ENCODE results near the gene FLNA. TPM values are rescaled to one million over a fixed set of nuclear protein-coding genes. Genes with fewer than 3 reads are reported as not detected.

Gene FLNA
- total and polyA plus RNA-seq, 2 experiments from 2014 or later, result 1,379 to 2,857 TPM

- no peaks in the 10 kb centered on the region for H4K20me1 ChIP-seq (ENCODE audit: insufficient read depth)
- peaks cover 19% of the 10 kb centered on the region for H3F3A ChIP-seq (ENCODE audit: insufficient read depth)
- no peak overlapping the region for H3K4me2 ChIP-seq (ENCODE audit: unreplicated experiment)
- DNase-seq, result no peak
- TF ChIP-seq EZH2phosphoT487 (IDR thresholded peaks at IDR 0.05; ENCODE audit: insufficient read depth, low read depth), result no peak
- TF ChIP-seq EZH2 (IDR thresholded peaks at IDR 0.05; ENCODE audit: insufficient read depth, poor library complexity, severe bottlenecking), result no peak
- H3K9me3 ChIP-seq (ENCODE audit: low read depth), result no peaks in the 10 kb centered on the region
- H3K4me3 ChIP-seq, result no peak overlapping the region
- no peak overlapping the region for H3K9ac ChIP-seq
- peaks cover 12% of the 10 kb centered on the region; the same call in 1 of the 2 replicates for H3K79me2 ChIP-seq (ENCODE audit: insufficient read depth)
- no peaks in the 10 kb centered on the region for H3K4me1 ChIP-seq (ENCODE audit: insufficient read depth)
- H3K9me2 ChIP-seq (ENCODE audit: insufficient read depth), result no peaks in the 10 kb centered on the region
- no peak overlapping the region for H2AFZ ChIP-seq
- 87 to 97% methylated on average over 3 to 5 of the region's 13 CpGs for WGBS, 2 experiments (ENCODE audit: low coverage in 1 of 2, low lambda C conversion rate in 2 of 2, missing lambda C conversion rate in 2 of 2)
- H3K27ac ChIP-seq, result no peak overlapping the region
- H3K36me3 ChIP-seq (ENCODE audit: low read depth), result peaks cover 16% of the 10 kb centered on the region; the same call in 1 of the 2 replicates
- H3K27me3 ChIP-seq (replicated peaks; ENCODE audit: insufficient read depth), result no peaks in the 10 kb centered on the region
- in situ Hi-C loops (cut with MboI), result no loop called here
These were observed 22.0 kb downstream of the FLNA start for GRCh38 chrX:154352466-154352865.

DNA sequence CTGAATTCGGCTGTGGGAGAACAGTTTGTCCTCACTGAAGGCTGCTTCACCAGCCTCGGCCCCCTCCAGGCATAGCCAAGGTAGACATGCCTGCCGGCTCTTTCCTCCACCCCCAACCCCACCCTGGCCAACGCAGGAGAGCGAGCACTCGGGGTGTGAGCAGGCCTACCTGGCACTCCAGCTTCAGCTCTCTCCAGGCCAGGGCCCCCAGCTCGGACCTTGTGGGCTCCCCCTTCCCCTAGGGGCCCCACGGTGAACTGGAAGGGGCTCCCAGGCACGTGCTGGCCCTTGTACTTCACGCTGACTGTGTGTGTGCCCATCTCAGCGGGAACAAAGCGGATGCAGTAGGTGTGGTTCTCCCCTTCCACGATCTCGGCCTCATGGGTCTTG lies 22.4 kb downstream of the FLNA start:
- Histone ChIP-seq H3K4me2 (ENCODE audit: unreplicated experiment) (no peak overlapping the region), H3K9me2 (ENCODE audit: insufficient read depth) (no peaks in the 10 kb centered on the region), H3K79me2 (ENCODE audit: insufficient read depth) (peaks cover 11% of the 10 kb centered on the region; the same call in 1 of the 2 replicates), H3K4me3 (no peak overlapping the region), H2AFZ (no peak overlapping the region), H3F3A (ENCODE audit: insufficient read depth) (peaks cover 19% of the 10 kb centered on the region), H3K9me3 (ENCODE audit: low read depth) (no peaks in the 10 kb centered on the region), H3K4me1 (ENCODE audit: insufficient read depth) (no peaks in the 10 kb centered on the region), H3K27me3 (replicated peaks; ENCODE audit: insufficient read depth) (no peaks in the 10 kb centered on the region), H3K27ac (no peak overlapping the region), H3K36me3 (ENCODE audit: low read depth) (peaks cover 16% of the 10 kb centered on the region; the same call in 1 of the 2 replicates), H4K20me1 (ENCODE audit: insufficient read depth) (no peaks in the 10 kb centered on the region), H3K9ac (no peak overlapping the region)
- no peak for DNase-seq
- TF ChIP-seq EZH2 (IDR thresholded peaks at IDR 0.05; ENCODE audit: insufficient read depth, poor library complexity, severe bottlenecking), result no peak
- TF ChIP-seq EZH2phosphoT487 (IDR thresholded peaks at IDR 0.05; ENCODE audit: insufficient read depth, low read depth), result no peak
- 82 to 95% methylated on average over 3 to 12 of the region's 14 CpGs for WGBS, 2 experiments (ENCODE audit: low coverage in 1 of 2, low lambda C conversion rate in 2 of 2, missing lambda C conversion rate in 2 of 2)
- in situ Hi-C loops (cut with MboI), result no loop called here

DNA sequence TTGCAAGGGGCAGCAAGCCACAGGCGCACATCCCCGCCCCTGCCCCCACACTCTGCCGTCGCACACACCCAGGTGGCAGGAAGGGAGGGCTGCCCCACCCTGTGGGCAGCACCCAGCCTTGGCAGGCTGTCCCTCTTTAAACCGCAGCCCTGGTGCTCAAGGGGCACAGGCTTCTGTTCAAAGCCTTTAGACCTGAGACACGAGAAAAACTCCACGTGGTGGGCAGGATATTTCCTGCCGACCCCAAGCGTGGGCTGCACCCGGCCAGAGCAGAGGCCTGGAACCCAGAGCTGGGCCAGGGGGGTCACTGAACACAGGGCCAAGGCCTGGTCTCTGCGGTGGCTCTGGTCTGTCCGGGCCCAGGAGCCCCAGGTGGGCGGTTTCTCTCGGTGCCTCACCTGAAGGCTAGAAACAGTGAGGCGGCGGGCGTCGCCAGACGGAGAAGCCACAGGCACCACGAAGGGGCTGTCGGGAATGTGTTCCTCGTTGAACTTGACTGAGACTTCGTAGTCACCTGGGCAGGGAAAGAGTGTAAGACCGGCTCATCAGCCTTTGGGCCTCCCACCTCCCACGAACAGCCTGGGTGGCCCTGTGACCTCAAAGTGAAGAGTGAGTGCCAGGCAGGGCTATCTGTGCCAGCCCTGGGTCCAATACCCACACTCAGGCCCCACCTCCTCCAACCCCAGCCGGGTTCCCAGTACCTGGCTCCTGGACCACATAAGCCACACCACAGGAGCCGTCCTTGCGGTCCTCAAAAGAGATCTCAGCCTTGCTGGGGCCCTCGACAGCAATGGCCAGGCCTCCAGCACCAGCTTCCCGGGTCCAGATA lies 23.0 kb downstream of the FLNA start:
- H4K20me1 ChIP-seq (ENCODE audit: insufficient read depth), result no peaks in the 10 kb centered on the region
- in situ Hi-C loops (cut with MboI), result no loop called here
- no peak overlapping the region for H3K4me2 ChIP-seq (ENCODE audit: unreplicated experiment)
- H3K9ac ChIP-seq, result no peak overlapping the region
- peaks cover 16% of the 10 kb centered on the region; the same call in 1 of the 2 replicates for H3K36me3 ChIP-seq (ENCODE audit: low read depth)
- H3K27ac ChIP-seq, result no peak overlapping the region
- H3K27me3 ChIP-seq (replicated peaks; ENCODE audit: insufficient read depth), result no peaks in the 10 kb centered on the region
- no peaks in the 10 kb centered on the region for H3K4me1 ChIP-seq (ENCODE audit: insufficient read depth)
- no peak for DNase-seq
- no peaks in the 10 kb centered on the region for H3K9me3 ChIP-seq (ENCODE audit: low read depth)
- peaks cover 19% of the 10 kb centered on the region for H3F3A ChIP-seq (ENCODE audit: insufficient read depth)
- H3K9me2 ChIP-seq (ENCODE audit: insufficient read depth), result no peaks in the 10 kb centered on the region
- TF ChIP-seq EZH2 (IDR thresholded peaks at IDR 0.05; ENCODE audit: insufficient read depth, poor library complexity, severe bottlenecking), result no peak
- no peak for TF ChIP-seq EZH2phosphoT487 (IDR thresholded peaks at IDR 0.05; ENCODE audit: insufficient read depth, low read depth)
- no peak overlapping the region for H3K4me3 ChIP-seq
- 83 to 85% methylated on average over 27 to 28 of the region's 30 CpGs for WGBS, 2 experiments (ENCODE audit: low coverage in 1 of 2, low lambda C conversion rate in 2 of 2, missing lambda C conversion rate in 2 of 2)
- H3K79me2 ChIP-seq (ENCODE audit: insufficient read depth), result peaks cover 10% of the 10 kb centered on the region; the same call in 1 of the 2 replicates
- no peak overlapping the region for H2AFZ ChIP-seq

- no peak overlapping the region for H2AFZ ChIP-seq
- no peaks in the 10 kb centered on the region for H3K27me3 ChIP-seq (replicated peaks; ENCODE audit: insufficient read depth)
- no peak overlapping the region for H3K9ac ChIP-seq
- peaks cover 4% of the 10 kb centered on the region; the same call in 1 of the 2 replicates for H3K79me2 ChIP-seq (ENCODE audit: insufficient read depth)
- peaks cover 16% of the 10 kb centered on the region; the same call in 1 of the 2 replicates for H3K36me3 ChIP-seq (ENCODE audit: low read depth)
- no peak overlapping the region for H3K4me3 ChIP-seq
- peak; percentile 25 for DNase-seq
- 80 to 93% methylated on average over 12 to 13 of the region's 19 CpGs for WGBS, 2 experiments (ENCODE audit: low coverage in 1 of 2, low lambda C conversion rate in 2 of 2, missing lambda C conversion rate in 2 of 2)
- no peak for TF ChIP-seq EZH2 (IDR thresholded peaks at IDR 0.05; ENCODE audit: insufficient read depth, poor library complexity, severe bottlenecking)
- no peak for TF ChIP-seq EZH2phosphoT487 (IDR thresholded peaks at IDR 0.05; ENCODE audit: insufficient read depth, low read depth)
- no peak overlapping the region for H3K4me2 ChIP-seq (ENCODE audit: unreplicated experiment)
- H3K4me1 ChIP-seq (ENCODE audit: insufficient read depth), result no peaks in the 10 kb centered on the region
- H3K9me3 ChIP-seq (ENCODE audit: low read depth), result no peaks in the 10 kb centered on the region
- no peak overlapping the region; the same call in 1 of the 2 replicates for H3K27ac ChIP-seq
- in situ Hi-C loops (cut with MboI), result no loop called here
- H3K9me2 ChIP-seq (ENCODE audit: insufficient read depth), result no peaks in the 10 kb centered on the region
- peaks cover 19% of the 10 kb centered on the region for H3F3A ChIP-seq (ENCODE audit: insufficient read depth)
- no peaks in the 10 kb centered on the region for H4K20me1 ChIP-seq (ENCODE audit: insufficient read depth)
These were observed 23.8 kb downstream of the FLNA start for GRCh38 chrX:154350429-154351182.

All from GM23248 (cell line).